ENCODE measurements around the gene SH3D19. TPM values are rescaled to one million over a fixed set of nuclear protein-coding genes. Genes with fewer than 3 reads are reported as not detected.

The SH3D19 gene
- total RNA-seq, 1 donor from 2014 or later = 110 TPM

GRCh38 chr4:151314010-151314355, 11.4 kb downstream of the SH3D19 start:
- Histone ChIP-seq H3K27me3 (no peaks in the 10 kb centered on the region), H3K27ac (peak overlapping the region; percentile 52 to 65), H3K9me3 (no peaks in the 10 kb centered on the region), H3K4me3 (no peak overlapping the region), H3K4me1 (peaks cover 0 to 22% of the 10 kb centered on the region in 2 donors), H3K36me3 (no peaks in the 10 kb centered on the region)
- no peak for TF ChIP-seq CTCF (IDR thresholded peaks at IDR 0.05)
- DNase-seq (ENCODE audit: low spot score in 2 of 2) = no peak
- intact Hi-C loops (cut with DNase I) = no loop called here

- intact Hi-C loops (cut with DNase I) = no loop called here
- H3K4me1 ChIP-seq = peaks cover 0 to 22% of the 10 kb centered on the region in 2 donors
- no peak for DNase-seq (ENCODE audit: low spot score in 2 of 2)
- no peak overlapping the region for H3K4me3 ChIP-seq
- H3K9me3 ChIP-seq = no peaks in the 10 kb centered on the region
- H3K27ac ChIP-seq = no peak overlapping the region
- no peaks in the 10 kb centered on the region for H3K27me3 ChIP-seq
- no peak for TF ChIP-seq CTCF (IDR thresholded peaks at IDR 0.05)
- no peaks in the 10 kb centered on the region for H3K36me3 ChIP-seq
Observed at GRCh38 chr4:151313306-151314009, 11.9 kb downstream of the SH3D19 start.

- Histone ChIP-seq H3K9me3 (no peaks in the 10 kb centered on the region), H3K27ac (no peak overlapping the region), H3K4me3 (no peak overlapping the region), H3K27me3 (no peaks in the 10 kb centered on the region), H3K36me3 (no peaks in the 10 kb centered on the region), H3K4me1 (peaks cover 0 to 11% of the 10 kb centered on the region in 2 donors)
- TF ChIP-seq CTCF (IDR thresholded peaks at IDR 0.05) = no peak
- DNase-seq (ENCODE audit: low spot score in 2 of 2) = no peak
- intact Hi-C loops (cut with DNase I) = no loop called here
Observed at GRCh38 chr4:151310124-151310728, 15.2 kb downstream of the SH3D19 start.

GRCh38 chr4:151304755-151305154, 20.6 kb downstream of the SH3D19 start:
- H3K4me1 ChIP-seq = peaks cover 2 to 13% of the 10 kb centered on the region in 2 donors

GRCh38 chr4:151304226-151304625, 21.2 kb downstream of the SH3D19 start:
- Histone ChIP-seq H3K4me1 (peaks cover 2 to 13% of the 10 kb centered on the region in 2 donors), H3K27me3 (no peaks in the 10 kb centered on the region), H3K9me3 (no peaks in the 10 kb centered on the region), H3K36me3 (no peaks in the 10 kb centered on the region), H3K4me3 (no peak overlapping the region), H3K27ac (no peak overlapping the region)
- TF ChIP-seq CTCF (IDR thresholded peaks at IDR 0.05) = no peak
- intact Hi-C loops (cut with DNase I) = no loop called here
- no peak for DNase-seq (ENCODE audit: low spot score in 2 of 2)

More at GRCh38 chr4:151304755-151305154, 20.6 kb downstream of the SH3D19 start:
- DNase-seq (ENCODE audit: low spot score in 2 of 2) = no peak
- Histone ChIP-seq H3K4me3 (no peak overlapping the region), H3K27ac (no peak overlapping the region), H3K27me3 (no peaks in the 10 kb centered on the region), H3K36me3 (no peaks in the 10 kb centered on the region), H3K9me3 (no peaks in the 10 kb centered on the region)
- intact Hi-C loops (cut with DNase I) = no loop called here
- no peak for TF ChIP-seq CTCF (IDR thresholded peaks at IDR 0.05)
